IPS-20b (cell line): ENCODE data around the gene CDC42EP4.
"Not testable (repeated sequence)": the region's sequence is repeated elsewhere in the genome, so short reads cannot be mapped to it uniquely, and the experiment has no call there.

Experiments used
- H3K27ac ChIP-seq: one replicate; pipeline ENCODE4 v1.5.1; 2013; ENCODE audit warnings: low read length
- H3K27me3 ChIP-seq: 2 replicates; pipeline ENCODE4 v1.6.1; 2013; ENCODE audit warnings: mild to moderate bottlenecking, low read length, inconsistent platforms; ENCODE audit not compliant: insufficient read depth
- H3K36me3 ChIP-seq: 2 replicates; pipeline ENCODE4 v1.6.1; 2013; ENCODE audit warnings: low read depth, mild to moderate bottlenecking, inconsistent platforms, low read length, moderate library complexity; ENCODE audit not compliant: insufficient read depth
- H3K4me1 ChIP-seq: 2 replicates; pipeline ENCODE4 v1.6.1; 2013; ENCODE audit warnings: mild to moderate bottlenecking, control low read depth, inconsistent platforms, low read length, moderate library complexity; ENCODE audit not compliant: insufficient read depth
- H3K4me3 ChIP-seq: 2 replicates; pipeline ENCODE4 v1.5.1; 2013; ENCODE audit warnings: mild to moderate bottlenecking, low read length, inconsistent platforms
- H3K9ac ChIP-seq: 2 replicates; pipeline ENCODE4 v1.6.1; 2013; ENCODE audit warnings: low read depth, mild to moderate bottlenecking, inconsistent platforms, low read length, moderate library complexity
- H3K9me3 ChIP-seq: 2 replicates; pipeline ENCODE4 v1.6.1; 2013; ENCODE audit warnings: mild to moderate bottlenecking, low read depth, low read length, inconsistent platforms; ENCODE audit not compliant: insufficient read depth

CDC42EP4 gene

DNA sequence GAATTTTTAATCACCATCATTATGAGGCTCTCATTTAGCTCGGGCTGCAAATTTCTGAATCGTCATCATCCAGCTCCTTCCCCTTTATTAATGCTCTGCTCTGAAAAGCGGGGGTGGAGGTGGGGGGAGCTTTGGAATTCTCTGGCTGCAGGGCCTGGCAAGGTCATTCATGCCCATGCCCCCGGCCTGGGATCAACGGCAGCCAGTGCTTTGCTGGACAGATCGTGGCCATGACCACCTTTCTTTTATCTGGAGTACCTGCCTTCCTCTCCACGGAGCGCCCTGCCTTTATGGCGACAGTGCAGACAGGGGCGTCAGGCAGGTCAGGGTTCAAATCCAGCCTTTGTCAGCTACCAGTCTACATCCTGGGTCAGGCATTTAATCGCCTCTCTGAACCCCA lies 45.0 kb downstream of the CDC42EP4 start:
- Histone ChIP-seq H3K4me1 (peaks cover 14% of the 10 kb centered on the region), H3K27me3 (peaks cover 8% of the 10 kb centered on the region), H3K36me3 (no peaks in the 10 kb centered on the region), H3K9ac (no peak overlapping the region), H3K4me3 (no peak overlapping the region), H3K27ac (no peak overlapping the region), H3K9me3 (no peaks in the 10 kb centered on the region)

- Histone ChIP-seq H3K36me3 (no peaks in the 10 kb centered on the region), H3K9me3 (no peaks in the 10 kb centered on the region), H3K4me1 (peaks cover 18% of the 10 kb centered on the region), H3K9ac (no peak overlapping the region), H3K27ac (no peak overlapping the region), H3K4me3 (no peak overlapping the region), H3K27me3 (peaks cover 9% of the 10 kb centered on the region)
These were observed 45.9 kb downstream of the CDC42EP4 start for GRCh38 chr17:73265646-73266640.

DNA sequence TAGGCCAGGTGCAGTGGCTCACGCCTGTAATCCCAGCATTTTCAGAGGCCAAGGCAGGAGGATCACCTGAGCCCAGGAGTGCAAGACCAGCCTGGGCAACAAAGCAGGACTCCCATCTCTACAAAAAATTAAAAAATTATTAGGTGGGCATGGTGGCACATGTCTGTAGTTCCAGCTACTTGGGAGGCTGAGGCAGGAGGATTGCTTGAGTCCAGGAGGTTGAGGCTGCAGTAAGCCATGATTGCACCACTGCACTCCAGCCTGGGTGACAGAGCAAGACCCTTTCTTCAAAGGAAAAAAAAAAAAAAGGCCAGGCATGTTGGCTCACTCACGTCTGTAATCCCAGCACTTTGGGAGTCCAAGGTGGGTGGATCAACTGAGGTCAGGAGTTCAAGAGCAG lies 47.4 kb downstream of the CDC42EP4 start:
- not testable (repeated sequence) for H3K9ac ChIP-seq, H3K36me3 ChIP-seq, H3K27ac ChIP-seq, H3K4me3 ChIP-seq, H3K9me3 ChIP-seq
- peaks cover 12% of the 10 kb centered on the region for H3K27me3 ChIP-seq
- peaks cover 18% of the 10 kb centered on the region for H3K4me1 ChIP-seq

- no peaks in the 10 kb centered on the region for H3K9me3 ChIP-seq
- H3K9ac ChIP-seq, result no peak overlapping the region
- H3K4me3 ChIP-seq, result peak overlapping the region; percentile 17; the same call in 1 of the 2 replicates
- no peaks in the 10 kb centered on the region for H3K36me3 ChIP-seq
- no peak overlapping the region for H3K27ac ChIP-seq
- H3K27me3 ChIP-seq, result peaks cover 12% of the 10 kb centered on the region
- peaks cover 18% of the 10 kb centered on the region for H3K4me1 ChIP-seq
These were observed 48.8 kb downstream of the CDC42EP4 start for GRCh38 chr17:73262676-73263642.

- no peak overlapping the region for H3K9ac ChIP-seq
- peak overlapping the region; percentile 17; the same call in 1 of the 2 replicates for H3K4me3 ChIP-seq
- H3K27me3 ChIP-seq, result peaks cover 12% of the 10 kb centered on the region
- H3K27ac ChIP-seq, result no peak overlapping the region
- H3K9me3 ChIP-seq, result no peaks in the 10 kb centered on the region
- peaks cover 18% of the 10 kb centered on the region for H3K4me1 ChIP-seq
- no peaks in the 10 kb centered on the region for H3K36me3 ChIP-seq
These were observed 49.7 kb downstream of the CDC42EP4 start for GRCh38 chr17:73261952-73262675.

DNA sequence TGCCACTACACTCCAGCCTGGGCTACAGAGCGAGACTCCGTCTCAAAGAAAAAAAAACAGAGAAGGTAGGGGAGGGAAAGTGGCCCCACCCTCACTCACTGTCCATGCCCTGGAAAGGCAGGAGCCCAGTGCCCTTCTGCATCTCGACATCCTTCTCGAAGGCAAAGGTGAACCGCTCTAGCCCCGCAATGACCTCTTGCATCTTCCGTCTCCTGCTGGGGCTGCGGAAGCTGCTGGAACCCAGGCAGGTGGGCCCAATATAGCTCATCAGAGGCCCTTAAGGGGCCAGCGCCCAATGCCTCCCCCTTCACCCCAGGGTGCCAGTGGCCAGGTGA lies 50.2 kb downstream of the CDC42EP4 start, which contains the start of gene CPSF4L:
Gene CPSF4L, minus strand, starts transcription at position 264 of the 335 bp plus-strand sequence. Its CDS starts 62 bp downstream, at position 202.
- no peaks in the 10 kb centered on the region for H3K9me3 ChIP-seq
- H3K4me3 ChIP-seq, result peak within 1 kb of the TSS; percentile 17; the same call in 1 of the 2 replicates
- H3K9ac ChIP-seq, result no peak within 1 kb of the TSS
- H3K27me3 ChIP-seq, result peaks cover 12% of the 10 kb centered on the region
- no peaks in the 10 kb centered on the region for H3K36me3 ChIP-seq
- no peak within 1 kb of the TSS for H3K27ac ChIP-seq
- peaks cover 18% of the 10 kb centered on the region for H3K4me1 ChIP-seq

DNA sequence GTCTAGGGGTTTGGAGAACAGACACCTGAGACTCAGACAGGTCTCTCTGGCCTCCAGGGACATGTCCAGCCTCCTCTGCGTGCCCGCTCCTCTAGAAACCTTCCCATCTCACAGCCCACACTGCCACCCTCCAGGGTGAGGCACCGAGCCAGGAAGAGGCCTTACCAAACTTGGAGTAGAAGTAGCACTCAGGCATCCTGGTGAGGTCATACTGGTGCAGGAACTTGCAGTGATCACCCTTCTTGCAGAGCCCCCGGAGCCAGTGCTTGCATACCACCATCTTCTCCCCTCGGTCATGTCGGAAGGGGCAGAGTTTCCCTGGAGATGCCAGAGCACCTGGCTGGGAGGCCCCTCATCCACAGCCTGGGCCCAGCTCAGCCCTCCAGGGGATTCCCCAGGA lies 54.3 kb downstream of the CDC42EP4 start:
- H3K27me3 ChIP-seq, result peaks cover 4% of the 10 kb centered on the region; the same call in 1 of the 2 replicates
- H3K9ac ChIP-seq, result no peak overlapping the region
- H3K9me3 ChIP-seq, result no peaks in the 10 kb centered on the region
- no peak overlapping the region for H3K4me3 ChIP-seq
- H3K4me1 ChIP-seq, result peaks cover 10% of the 10 kb centered on the region; the same call in 1 of the 2 replicates
- H3K27ac ChIP-seq, result no peak overlapping the region
- no peaks in the 10 kb centered on the region for H3K36me3 ChIP-seq

- Histone ChIP-seq H3K27ac (no peak overlapping the region), H3K4me1 (no peaks in the 10 kb centered on the region), H3K9ac (no peak overlapping the region), H3K4me3 (no peak overlapping the region), H3K9me3 (no peaks in the 10 kb centered on the region), H3K27me3 (0 out of 2 replicates have a peak, but pooled peaks cover 4% of the 10 kb centered on the region), H3K36me3 (no peaks in the 10 kb centered on the region)
These were observed 55.6 kb downstream of the CDC42EP4 start for GRCh38 chr17:73256220-73256619.

GRCh38 chr17:73255671-73256181 lies 56.1 kb downstream of the CDC42EP4 start:
- H3K9me3 ChIP-seq, result no peaks in the 10 kb centered on the region
- H3K4me1 ChIP-seq, result no peaks in the 10 kb centered on the region
- no peak overlapping the region for H3K9ac ChIP-seq
- H3K27me3 ChIP-seq, result 0 out of 2 replicates have a peak, but pooled peaks cover under 1% of the 10 kb centered on the region
- no peak overlapping the region for H3K4me3 ChIP-seq
- H3K27ac ChIP-seq, result no peak overlapping the region
- no peaks in the 10 kb centered on the region for H3K36me3 ChIP-seq

DNA sequence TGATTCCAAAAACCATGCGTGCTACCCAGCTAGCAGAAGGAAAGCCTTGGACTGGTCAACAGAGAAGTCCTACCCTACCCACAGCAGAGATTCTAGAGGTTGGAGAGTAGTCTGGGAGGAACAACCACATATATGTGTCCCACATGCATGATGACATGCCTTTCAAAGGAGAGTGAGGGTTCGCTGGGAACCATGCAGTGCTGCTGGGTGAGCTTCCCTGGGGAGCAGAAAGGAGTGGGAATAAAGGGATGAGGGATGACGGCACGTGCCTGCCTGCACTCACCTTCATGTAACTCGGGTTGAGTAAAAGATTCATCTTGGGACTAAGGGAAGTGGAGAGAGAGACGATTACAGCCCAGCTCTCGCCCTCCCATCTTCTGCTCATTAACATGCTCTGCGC lies 59.9 kb downstream of the CDC42EP4 start:
- H3K9ac ChIP-seq, result no peak overlapping the region
- no peaks in the 10 kb centered on the region for H3K27me3 ChIP-seq
- no peaks in the 10 kb centered on the region for H3K9me3 ChIP-seq
- no peak overlapping the region for H3K27ac ChIP-seq
- H3K4me3 ChIP-seq, result no peak overlapping the region
- no peaks in the 10 kb centered on the region for H3K4me1 ChIP-seq
- H3K36me3 ChIP-seq, result peaks cover 18% of the 10 kb centered on the region
